SKM-1 (cell line): Measurements from ENCODE around the gene TAF11L14.
"Not testable (repeated sequence)": the region's sequence is repeated elsewhere in the genome, so short reads cannot be mapped to it uniquely, and the experiment has no call there.

ENCODE experiments used
- DNase-seq: peaks from one replicate; lab custom pipeline; 2025; ENCODE audit not compliant: unreplicated experiment; lab: John Stamatoyannopoulos, UW

Gene TAF11L14

GRCh38 chr5:17634160-17634559, at the start of gene TAF11L14:
Gene TAF11L14, plus strand, starts transcription at chr5:17634460.
- DNase-seq: no peak

- not testable (repeated sequence) for DNase-seq
These were observed 48.6 kb upstream of the TAF11L14 start, which contains the start of gene TAF11L7 for GRCh38 chr5:17585658-17586057. Gene TAF11L7, minus strand, starts transcription at chr5:17585758.

- not testable (repeated sequence) for DNase-seq
These were observed 43.4 kb upstream of the TAF11L14 start, which contains the start of gene TAF11L8 for GRCh38 chr5:17590860-17591259. Gene TAF11L8, minus strand, starts transcription at chr5:17590960.

GRCh38 chr5:17594255-17594654, 40.0 kb upstream of the TAF11L14 start, which contains the start of gene TAF11L9:
Gene TAF11L9, minus strand, starts transcription at chr5:17594394.
- DNase-seq: not testable (repeated sequence)

- not testable (repeated sequence) for DNase-seq
These were observed 36.5 kb upstream of the TAF11L14 start, which contains the start of gene TAF11L10 for GRCh38 chr5:17597728-17598127. Gene TAF11L10, minus strand, starts transcription at chr5:17597828.

GRCh38 chr5:17603880-17604279, 30.4 kb upstream of the TAF11L14 start, which contains the start of gene TAF11L11:
Gene TAF11L11, plus strand, starts transcription at chr5:17604183.
- not testable (repeated sequence) for DNase-seq

GRCh38 chr5:17604951-17605350, 29.3 kb upstream of the TAF11L14 start:
- no peak for DNase-seq

GRCh38 chr5:17607461-17607860, 26.8 kb upstream of the TAF11L14 start:
- DNase-seq: not testable (repeated sequence)

GRCh38 chr5:17610092-17610491, 24.2 kb upstream of the TAF11L14 start, which contains the start of gene TAF11L12:
Gene TAF11L12, plus strand, starts transcription at chr5:17610392.
- DNase-seq: not testable (repeated sequence)

GRCh38 chr5:17614872-17615605, 19.2 kb upstream of the TAF11L14 start:
- no peak for DNase-seq

GRCh38 chr5:17619354-17619753, 14.9 kb upstream of the TAF11L14 start:
- DNase-seq: no peak

GRCh38 chr5:17620627-17621026, 13.6 kb upstream of the TAF11L14 start:
- DNase-seq: no peak

GRCh38 chr5:17625686-17626085, 8.6 kb upstream of the TAF11L14 start:
- no peak for DNase-seq

GRCh38 chr5:17631788-17632187, 2.5 kb upstream of the TAF11L14 start, which contains the start of gene TAF11L13:
Gene TAF11L13, plus strand, starts transcription at chr5:17632088.
- not testable (repeated sequence) for DNase-seq

GRCh38 chr5:17649232-17649631, 15.0 kb downstream of the TAF11L14 start:
- not testable (repeated sequence) for DNase-seq

GRCh38 chr5:17655201-17655759, 21.0 kb downstream of the TAF11L14 start:
- not testable (repeated sequence) for DNase-seq

GRCh38 chr5:17655921-17656320, 21.7 kb downstream of the TAF11L14 start:
- DNase-seq: no peak

- DNase-seq: no peak
These were observed 28.9 kb downstream of the TAF11L14 start for GRCh38 chr5:17663182-17663581.

GRCh38 chr5:17665836-17666235, 31.6 kb downstream of the TAF11L14 start:
- peak; percentile 5 for DNase-seq

GRCh38 chr5:17666726-17667235, 32.5 kb downstream of the TAF11L14 start:
- no peak for DNase-seq

GRCh38 chr5:17670353-17670752, 36.1 kb downstream of the TAF11L14 start:
- DNase-seq: no peak
